ENCODE measurements around the gene LTB. TPM values are rescaled to one million over a fixed set of nuclear protein-coding genes. Genes with fewer than 3 reads are reported as not detected.

Gene LTB
- total RNA-seq, 1 experiment from 2014 or later, result not detected

GRCh38 chr6:31580438-31580740, 1.8 kb downstream of the LTB start:
- Histone ChIP-seq H3K27me3 (replicated peaks; ENCODE audit: insufficient read depth, low read depth, low read length, poor library complexity) (no peaks in the 10 kb centered on the region), H3K9me3 (ENCODE audit: low read depth, low read length, poor library complexity, severe bottlenecking) (no peaks in the 10 kb centered on the region), H3K4me1 (ENCODE audit: insufficient read depth, low read length, poor library complexity, severe bottlenecking) (no peaks in the 10 kb centered on the region), H3K27ac (ENCODE audit: low read depth, low read length, poor library complexity, severe bottlenecking) (no peak overlapping the region), H3K36me3 (ENCODE audit: insufficient read depth, low read length, poor library complexity, severe bottlenecking) (no peaks in the 10 kb centered on the region), H3K4me3 (ENCODE audit: low read depth, low read length, poor library complexity, severe bottlenecking) (peak overlapping the region; percentile 78)
- intact Hi-C loops (cut with micrococcal nuclease; ENCODE audit: unreplicated experiment), result no loop called here
- BruUV-seq (replicated peaks), result no TSS peak
- TF ChIP-seq CTCF (conservative IDR thresholded peaks at IDR 0.05; ENCODE audit: low read depth, low read length), result no peak
- TF ChIP-seq EZH2 (IDR thresholded peaks at IDR 0.05; ENCODE audit: borderline replicate concordance, low read depth, low read length, poor library complexity, severe bottlenecking), result no peak
- ChIA-PET CTCF (interaction anchor here (1.0 to 2.6 kb wide), 4 partner anchors 13 to 84 kb away, joined by 3 to 23 read pairs (median 6); partner anchors contain the start of gene NCR3), POLR2A (ENCODE audit: low non-redundant PET) (no interaction called here)
- DNase-seq (ENCODE audit: low spot score), result no peak

- no TSS peak for BruUV-seq (replicated peaks)
- intact Hi-C loops (cut with micrococcal nuclease; ENCODE audit: unreplicated experiment), result no loop called here
These were observed 2.4 kb downstream of the LTB start for GRCh38 chr6:31579546-31580437.

GRCh38 chr6:31579119-31579505, 3.1 kb downstream of the LTB start:
- no peak overlapping the region for H3K4me3 ChIP-seq (ENCODE audit: low read depth, low read length, poor library complexity, severe bottlenecking)
- ChIA-PET CTCF (no interaction called here), POLR2A (ENCODE audit: low non-redundant PET) (no interaction called here)
- no peak overlapping the region for H3K27ac ChIP-seq (ENCODE audit: low read depth, low read length, poor library complexity, severe bottlenecking)
- peaks cover 5% of the 10 kb centered on the region for H3K4me1 ChIP-seq (ENCODE audit: insufficient read depth, low read length, poor library complexity, severe bottlenecking)
- H3K27me3 ChIP-seq (replicated peaks; ENCODE audit: insufficient read depth, low read depth, low read length, poor library complexity), result no peaks in the 10 kb centered on the region
- intact Hi-C loops (cut with micrococcal nuclease; ENCODE audit: unreplicated experiment), result no loop called here
- no TSS peak for BruUV-seq (replicated peaks)
- no peak for DNase-seq (ENCODE audit: low spot score)
- no peaks in the 10 kb centered on the region for H3K9me3 ChIP-seq (ENCODE audit: low read depth, low read length, poor library complexity, severe bottlenecking)
- TF ChIP-seq CTCF (conservative IDR thresholded peaks at IDR 0.05; ENCODE audit: low read depth, low read length), result no peak
- no peak for TF ChIP-seq EZH2 (IDR thresholded peaks at IDR 0.05; ENCODE audit: borderline replicate concordance, low read depth, low read length, poor library complexity, severe bottlenecking)
- H3K36me3 ChIP-seq (ENCODE audit: insufficient read depth, low read length, poor library complexity, severe bottlenecking), result no peaks in the 10 kb centered on the region

More at GRCh38 chr6:31579546-31580437, 2.4 kb downstream of the LTB start:
- Histone ChIP-seq H3K4me3 (ENCODE audit: low read depth, low read length, poor library complexity, severe bottlenecking) (no peak overlapping the region), H3K9me3 (ENCODE audit: low read depth, low read length, poor library complexity, severe bottlenecking) (no peaks in the 10 kb centered on the region), H3K36me3 (ENCODE audit: insufficient read depth, low read length, poor library complexity, severe bottlenecking) (no peaks in the 10 kb centered on the region), H3K27me3 (replicated peaks; ENCODE audit: insufficient read depth, low read depth, low read length, poor library complexity) (no peaks in the 10 kb centered on the region), H3K4me1 (ENCODE audit: insufficient read depth, low read length, poor library complexity, severe bottlenecking) (peaks cover 5% of the 10 kb centered on the region), H3K27ac (ENCODE audit: low read depth, low read length, poor library complexity, severe bottlenecking) (no peak overlapping the region)
- ChIA-PET POLR2A (ENCODE audit: low non-redundant PET) (no interaction called here), CTCF (interaction anchor here (1.1 to 2.6 kb wide), 3 partner anchors 16 to 84 kb away, joined by 3 to 23 read pairs (median 9); no protein-coding TSS in a partner anchor)
- no peak for TF ChIP-seq EZH2 (IDR thresholded peaks at IDR 0.05; ENCODE audit: borderline replicate concordance, low read depth, low read length, poor library complexity, severe bottlenecking)
- DNase-seq (ENCODE audit: low spot score), result no peak

Data from A673 (cell line).